SW 1271 (cell line): ENCODE measurements around the gene KCNQ1OT1.

Experiments
- DNase-seq, 2 experiments: peaks; one replicate each; lab custom pipeline; 2025; lab: John Stamatoyannopoulos, UW

The KCNQ1OT1 gene

DNA sequence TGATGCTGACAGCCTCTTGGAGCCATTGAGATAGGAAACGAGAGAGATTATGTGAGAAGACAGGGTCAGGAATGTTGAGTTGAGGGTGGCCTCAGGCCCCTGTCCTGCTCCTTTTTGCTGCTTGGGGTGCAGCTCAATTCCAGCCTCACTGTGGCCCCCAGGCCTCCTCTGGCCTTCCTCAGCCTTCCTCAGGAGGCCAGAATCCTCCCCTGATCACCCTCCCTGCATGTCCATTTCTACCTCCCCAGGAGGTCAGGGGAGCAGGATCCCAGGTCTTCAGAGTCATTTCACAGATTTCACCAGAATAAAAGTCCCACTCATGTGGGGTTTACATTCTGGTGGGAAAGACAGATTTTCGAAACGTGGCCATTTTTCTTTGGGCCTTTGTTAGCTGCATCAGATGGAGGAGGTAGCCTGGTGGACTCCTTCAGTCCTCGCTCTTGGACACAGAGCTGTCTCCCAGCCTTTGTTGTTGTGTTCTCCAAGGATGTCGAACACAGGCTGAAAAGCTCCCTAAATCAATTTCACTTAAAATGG is 2.2 kb upstream of the KCNQ1OT1 start:
- DNase-seq: no peak

DNA sequence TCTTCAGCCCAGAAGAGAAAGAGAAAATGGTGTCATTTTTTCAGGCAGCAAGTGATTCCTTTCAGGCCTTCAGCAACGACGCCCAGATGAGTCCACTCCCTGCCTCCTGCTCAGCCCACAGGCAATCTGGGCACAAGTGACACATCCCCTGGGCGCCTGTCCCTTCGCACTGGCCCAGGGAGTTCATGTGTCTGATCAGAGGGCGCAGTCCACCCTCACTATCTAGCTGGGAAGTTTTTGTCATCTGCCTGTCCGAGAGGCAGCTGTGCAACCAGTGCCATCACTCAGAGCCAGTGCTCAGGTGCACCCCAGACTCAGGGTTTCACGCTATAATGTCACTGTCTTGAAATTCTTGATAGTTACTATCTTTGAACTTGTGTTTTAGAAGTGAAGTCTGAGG is 1.4 kb upstream of the KCNQ1OT1 start:
- DNase-seq: no peak

- peak in 1 of 2 experiments; percentile 36 for DNase-seq
Measured at GRCh38 chr11:2700415-2701211, 819 bp upstream of the KCNQ1OT1 start.

- no peak for DNase-seq
Measured at GRCh38 chr11:2699185-2699530, 636 bp downstream of the KCNQ1OT1 start.

GRCh38 chr11:2698386-2699184 is 1.2 kb downstream of the KCNQ1OT1 start:
- no peak for DNase-seq

DNA sequence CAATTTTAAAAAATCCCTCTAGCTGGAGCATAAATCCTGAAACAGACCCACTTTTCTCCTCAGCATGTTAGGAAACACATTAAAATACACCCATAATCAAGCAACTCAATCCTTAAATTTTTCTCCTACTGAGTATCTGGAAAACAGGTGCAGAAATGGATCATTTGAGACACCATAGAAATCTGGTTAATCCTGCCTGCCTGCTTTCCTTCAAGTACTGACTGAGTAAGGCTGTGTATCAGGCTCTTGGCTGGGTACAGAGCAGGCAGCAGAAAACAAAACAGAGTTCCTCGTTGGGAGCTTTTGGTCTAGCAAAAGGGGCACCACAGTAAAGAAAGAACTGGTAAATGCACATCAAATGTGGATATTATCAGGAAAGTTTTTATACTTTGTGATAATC is 1.9 kb downstream of the KCNQ1OT1 start:
- DNase-seq: no peak

DNA sequence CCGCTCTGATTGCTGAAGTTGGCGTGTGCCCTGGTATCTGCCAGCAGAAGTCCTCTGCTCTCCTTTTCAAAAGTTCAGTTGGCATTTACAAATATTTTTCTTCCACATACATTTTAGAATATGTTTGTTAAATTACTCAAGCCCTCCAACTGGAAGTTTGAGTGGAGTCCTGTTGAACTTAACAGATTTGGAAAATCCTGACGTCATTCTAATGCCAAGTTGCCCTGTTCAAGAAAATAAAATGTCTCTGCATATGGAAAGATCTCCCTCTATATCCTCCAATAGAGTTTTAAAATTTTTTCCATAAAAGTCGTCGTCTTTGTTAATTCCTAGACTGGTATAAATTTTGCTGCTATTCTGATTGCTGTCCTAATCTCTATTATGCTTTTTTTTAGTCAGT is 3.3 kb downstream of the KCNQ1OT1 start:
- no peak for DNase-seq

GRCh38 chr11:2694995-2695939 is 4.5 kb downstream of the KCNQ1OT1 start:
- DNase-seq: no peak

DNA sequence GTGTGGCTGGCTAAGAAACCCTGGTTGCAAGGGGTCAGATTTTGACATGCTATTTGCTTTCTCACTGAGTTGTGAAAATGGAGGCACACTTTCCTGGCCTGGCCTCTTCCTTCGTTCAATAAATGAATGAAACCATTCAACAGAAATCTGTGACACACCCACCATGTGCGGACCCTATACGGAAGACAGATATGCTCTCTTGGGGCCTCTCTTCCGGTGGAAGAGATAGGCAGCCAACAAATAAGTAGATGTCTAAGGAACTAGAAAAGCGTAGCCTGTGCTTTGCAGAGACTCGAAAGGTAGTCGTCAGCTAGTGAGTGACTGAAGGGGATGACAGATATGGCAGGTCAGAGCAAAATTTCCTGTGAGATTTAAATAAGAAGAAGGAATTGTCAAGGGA is 5.3 kb downstream of the KCNQ1OT1 start:
- no peak for DNase-seq

DNA sequence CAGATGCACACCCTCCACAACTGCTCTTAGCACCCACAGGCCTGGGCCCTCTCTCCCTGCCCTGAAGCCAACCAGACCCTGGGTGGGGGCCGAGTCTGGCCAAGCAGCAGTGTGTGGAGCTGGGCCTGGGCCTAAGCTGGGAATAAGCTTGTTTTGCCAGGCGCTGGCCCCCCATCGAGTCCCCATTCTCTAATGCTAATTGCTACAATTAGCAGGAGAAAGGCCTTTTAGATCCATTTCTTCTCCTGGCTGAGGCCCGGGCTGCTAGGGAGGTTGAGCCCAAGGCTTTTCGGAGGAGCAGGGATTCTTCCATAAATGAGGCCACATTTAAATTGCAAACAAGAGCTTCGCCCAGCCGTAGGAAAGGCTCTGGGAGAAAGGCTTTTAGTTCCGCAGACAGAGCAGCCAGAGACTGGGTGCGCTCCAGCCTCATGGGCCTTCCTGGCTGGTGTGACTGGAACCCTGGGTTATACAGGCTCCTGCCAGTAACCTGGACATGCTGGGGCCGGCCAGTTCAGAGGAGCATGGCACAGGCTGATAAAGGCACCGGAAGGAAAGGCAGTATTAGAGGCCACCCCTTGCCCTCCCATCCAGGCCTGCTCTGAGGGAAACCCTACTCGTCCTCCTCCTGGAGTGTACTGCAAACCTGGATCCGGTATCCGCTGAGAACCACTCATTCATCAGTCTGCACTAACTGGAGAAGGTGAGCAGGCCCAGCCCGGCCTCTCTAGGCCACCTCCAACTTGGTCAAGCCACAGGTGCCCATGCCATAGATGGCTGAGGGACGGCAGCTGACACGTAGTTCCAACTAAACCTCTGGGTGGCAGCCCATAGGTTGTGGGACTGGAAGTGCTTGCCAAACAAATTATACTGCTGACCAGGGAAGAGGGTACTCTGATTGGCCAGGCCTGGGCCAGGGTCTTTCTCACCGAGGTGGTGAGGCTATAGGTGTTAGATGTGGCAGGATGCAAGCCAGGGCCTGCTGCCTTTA is 6.2 kb downstream of the KCNQ1OT1 start:
- DNase-seq: no peak

DNA sequence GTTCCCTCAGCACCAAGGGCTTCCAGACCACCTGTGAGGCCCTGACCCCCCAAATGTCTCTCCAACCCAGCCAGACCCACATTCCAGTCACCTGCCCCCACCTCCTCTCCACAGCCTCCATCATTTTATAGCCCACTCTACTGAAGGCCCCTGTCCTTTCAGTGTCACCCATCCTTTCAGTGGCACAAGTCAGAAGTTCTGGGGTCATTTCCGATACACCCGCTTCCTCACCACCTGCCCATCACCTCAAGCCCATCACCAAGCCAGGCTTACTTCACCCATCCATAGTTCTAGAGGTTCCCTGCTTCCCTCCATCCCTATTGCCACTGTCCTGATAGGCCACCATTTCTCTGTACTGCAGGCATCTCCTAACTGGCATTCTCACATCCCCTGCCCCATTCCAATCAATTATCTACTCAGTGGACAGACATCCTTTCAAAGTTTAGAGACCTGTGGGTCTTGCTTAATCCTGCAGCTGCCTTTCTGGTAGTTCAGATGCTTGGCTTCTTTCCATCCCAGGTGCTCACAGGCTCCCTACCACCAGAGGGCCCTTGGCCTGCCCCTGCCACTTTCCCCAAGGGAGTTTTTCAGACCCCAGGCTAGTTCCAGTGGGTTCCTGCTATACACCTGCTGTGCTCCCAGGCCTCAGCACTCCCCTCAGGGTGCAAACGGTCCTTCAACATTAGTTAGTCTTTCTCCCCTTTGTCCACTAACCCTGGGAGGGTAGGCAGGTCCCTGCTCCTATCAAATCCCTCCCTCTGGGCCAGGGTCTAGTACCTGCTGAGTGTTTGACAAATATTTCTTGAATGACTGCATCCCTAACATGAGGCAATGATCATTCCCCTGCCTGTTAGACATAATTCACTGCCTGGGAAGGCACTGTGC is 7.6 kb downstream of the KCNQ1OT1 start:
- DNase-seq: no peak

DNA sequence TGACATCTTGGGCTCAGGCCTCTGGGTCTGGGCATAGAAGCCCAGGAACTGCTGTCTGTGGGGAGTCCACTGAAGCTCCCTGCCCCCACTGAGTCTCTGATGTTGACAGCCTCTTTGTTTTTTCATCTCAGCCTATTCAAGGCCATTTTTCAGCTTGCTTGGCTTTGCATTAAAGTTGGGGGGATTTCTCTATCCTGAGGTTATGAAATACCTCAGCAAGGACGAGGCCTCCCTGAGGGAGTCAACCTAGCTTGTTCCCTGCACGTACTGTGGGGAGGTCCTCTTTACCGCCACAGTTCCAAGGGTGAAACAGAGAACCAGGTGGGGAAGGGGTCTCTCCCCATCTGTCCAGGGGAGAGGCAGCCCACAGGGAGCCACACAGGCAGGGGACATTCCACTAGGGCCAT is 8.4 kb downstream of the KCNQ1OT1 start:
- DNase-seq: no peak

DNA sequence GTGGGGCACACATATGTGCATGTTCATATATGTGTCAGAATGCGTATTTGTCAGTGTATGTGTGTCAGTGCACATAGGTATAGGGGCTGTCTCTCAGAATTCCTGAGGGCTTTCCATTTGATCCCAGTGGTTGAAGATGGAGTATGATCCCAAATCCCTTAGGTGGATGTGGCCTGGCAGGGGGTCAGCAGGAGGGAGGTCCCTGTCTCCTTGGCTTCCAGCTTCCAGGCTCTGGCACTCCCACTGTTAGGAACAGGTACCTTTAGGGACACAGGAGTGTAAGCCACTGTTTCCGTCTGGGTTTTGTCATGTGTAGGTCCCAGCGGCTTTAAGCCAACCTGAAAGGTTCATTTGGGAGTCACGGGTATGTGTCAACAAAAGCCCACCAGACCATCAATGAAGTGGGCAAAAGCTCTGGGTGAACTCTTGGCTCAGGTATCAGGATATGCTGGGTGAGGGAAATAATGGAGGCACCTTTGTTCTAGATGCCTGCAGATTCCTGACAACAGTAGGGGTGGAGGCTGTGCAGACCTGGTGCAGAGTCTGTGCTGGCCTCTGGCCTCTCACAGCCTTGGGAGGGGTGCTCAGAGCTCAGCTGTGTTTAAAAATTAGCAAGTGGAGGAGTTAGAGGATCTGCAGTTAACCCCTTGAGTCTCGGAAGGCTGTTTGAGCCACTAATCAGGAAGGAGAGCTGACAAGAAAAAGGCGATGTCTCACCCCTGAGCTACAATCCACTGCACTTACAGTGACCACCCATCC is 9.0 kb downstream of the KCNQ1OT1 start:
- DNase-seq: no peak

DNA sequence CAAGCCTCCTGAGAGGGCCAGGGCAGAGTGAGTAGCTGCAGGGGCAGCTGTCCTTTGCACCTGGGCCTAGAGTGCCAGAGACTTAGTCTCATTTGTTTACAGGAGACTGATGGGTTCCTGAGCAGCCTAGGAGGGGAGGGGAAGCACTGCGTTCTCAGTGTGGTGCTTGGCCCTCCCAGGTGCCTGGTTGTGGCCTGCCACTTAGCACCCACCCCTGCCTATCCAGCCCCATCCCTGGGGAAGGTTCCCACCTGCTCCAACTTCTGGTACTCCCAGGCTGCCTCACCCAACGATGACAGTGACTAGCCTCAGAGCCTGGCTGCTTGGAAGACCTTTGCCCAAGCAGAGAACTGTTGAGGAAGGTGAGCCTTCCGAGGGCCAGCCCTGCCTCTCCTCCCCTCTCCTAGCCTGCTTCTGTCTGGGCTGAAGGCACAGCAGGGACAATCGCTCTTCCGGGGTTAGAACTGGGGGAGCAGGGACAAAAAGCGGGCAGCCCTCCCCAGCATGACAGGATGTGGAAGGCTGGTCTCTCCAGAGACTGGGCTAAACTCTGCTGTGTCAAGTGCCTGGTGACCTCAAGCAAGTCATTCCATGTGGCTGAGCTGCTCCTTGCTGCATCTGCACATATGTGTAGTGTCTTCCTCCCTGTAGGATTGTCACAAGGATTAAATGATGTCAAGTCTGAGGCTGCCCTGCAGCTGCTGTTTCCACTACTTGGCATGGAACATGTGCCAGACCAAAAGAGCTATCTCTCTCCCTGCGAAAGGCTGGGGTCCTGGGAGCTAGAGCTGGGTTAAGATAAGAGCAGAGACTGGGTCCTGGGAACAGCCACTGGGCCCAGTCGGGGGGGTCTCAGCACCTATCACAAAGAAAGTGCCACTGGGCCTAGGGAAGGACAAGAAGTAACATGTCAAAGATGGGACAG is 9.9 kb downstream of the KCNQ1OT1 start:
- DNase-seq: no peak

GRCh38 chr11:2688381-2689231 is 11.2 kb downstream of the KCNQ1OT1 start:
- no peak for DNase-seq

DNA sequence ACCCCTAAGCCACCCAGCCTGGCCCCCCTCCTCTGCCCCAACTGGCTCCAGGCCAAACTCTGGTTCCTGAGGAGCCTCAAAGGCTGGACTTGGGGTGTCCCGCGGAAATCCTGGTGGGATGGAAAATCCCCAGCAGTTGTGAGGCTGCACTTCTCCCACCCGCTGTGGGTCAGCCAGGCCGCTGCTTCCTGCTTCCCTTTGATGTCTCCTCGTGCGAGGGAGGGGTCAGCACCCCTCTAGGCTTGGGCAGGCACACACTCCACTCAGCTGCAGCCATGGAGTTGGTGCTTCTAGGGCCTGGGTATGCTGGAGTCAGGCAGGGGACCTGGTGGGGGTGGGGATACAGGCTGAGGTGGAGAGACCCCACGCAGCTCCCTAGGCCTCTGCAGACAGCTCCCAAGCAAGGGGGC is 12.0 kb downstream of the KCNQ1OT1 start:
- no peak for DNase-seq

DNA sequence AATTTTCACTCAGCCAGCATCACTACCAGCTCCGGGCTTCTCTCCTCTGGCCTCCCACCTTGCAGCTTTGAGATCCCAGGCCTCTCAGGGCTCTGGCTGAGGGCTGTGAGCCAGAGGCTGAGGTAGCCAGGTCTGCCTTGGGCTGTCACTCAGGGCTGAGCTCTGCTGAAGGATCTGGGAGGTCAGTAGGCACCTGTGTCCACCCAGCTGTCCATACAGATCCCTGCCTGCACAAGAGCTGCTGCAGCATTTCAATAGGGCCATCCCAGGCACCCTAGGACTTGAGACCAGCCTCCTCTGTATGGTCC is 12.6 kb downstream of the KCNQ1OT1 start:
- no peak for DNase-seq
